GM19463 (cell line): Measurements from ENCODE around the gene CDH20.
"Not testable (repeated sequence)": the region's sequence is repeated elsewhere in the genome, so short reads cannot be mapped to it uniquely, and the experiment has no call there.

Experiments used
- ATAC-seq: cut with Tn5 transposase; IDR thresholded peaks from one replicate; pipeline ENCODE4 v1.9.1; 2021; ENCODE audit warnings: mild to moderate bottlenecking, moderate library complexity; ENCODE audit not compliant: unreplicated experiment

Gene CDH20

GRCh38 chr18:61340148-61340547 is 6.9 kb downstream of the CDH20 start:
- no peak for ATAC-seq

DNA sequence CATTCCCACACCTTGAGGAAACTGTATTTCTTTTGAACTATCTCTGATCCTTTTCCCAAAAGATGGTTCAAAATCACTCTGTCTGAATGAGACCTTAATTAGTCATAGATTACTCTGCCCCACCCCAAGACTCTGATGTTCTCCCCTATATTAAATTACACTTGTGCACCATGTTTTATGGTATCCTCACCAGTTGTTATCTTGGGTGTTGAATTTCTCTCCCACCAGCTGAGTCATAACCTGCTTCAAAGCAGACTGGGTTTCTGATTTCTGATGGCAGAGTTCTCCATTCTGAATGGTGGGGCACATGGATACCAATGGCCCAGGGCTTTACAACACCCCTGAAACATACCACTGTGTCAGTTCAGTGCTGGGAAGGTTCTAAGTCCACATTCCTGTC is 15.0 kb downstream of the CDH20 start:
- no peak for ATAC-seq

- no peak for ATAC-seq
Observed at GRCh38 chr18:61350578-61350977, 17.3 kb downstream of the CDH20 start.

GRCh38 chr18:61352059-61352458 is 18.8 kb downstream of the CDH20 start:
- no peak for ATAC-seq

DNA sequence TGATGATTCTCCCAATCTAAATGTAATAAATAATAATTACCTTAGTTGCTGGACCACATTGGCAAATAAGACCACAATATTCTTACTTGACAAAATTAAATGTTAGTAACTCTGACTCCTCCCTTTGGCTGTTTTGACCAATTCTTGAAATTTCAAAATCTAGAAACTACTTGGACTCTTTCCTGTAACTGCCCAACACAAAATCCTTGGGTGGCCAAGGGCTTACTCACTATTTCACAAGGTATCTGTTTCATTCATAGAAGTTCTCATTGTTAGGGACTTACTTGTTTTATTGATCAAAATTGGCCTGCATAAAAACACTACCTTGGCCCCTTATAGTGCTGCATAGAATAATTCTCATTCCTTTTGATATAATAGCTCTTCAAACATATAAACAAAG is 19.4 kb downstream of the CDH20 start:
- no peak for ATAC-seq

DNA sequence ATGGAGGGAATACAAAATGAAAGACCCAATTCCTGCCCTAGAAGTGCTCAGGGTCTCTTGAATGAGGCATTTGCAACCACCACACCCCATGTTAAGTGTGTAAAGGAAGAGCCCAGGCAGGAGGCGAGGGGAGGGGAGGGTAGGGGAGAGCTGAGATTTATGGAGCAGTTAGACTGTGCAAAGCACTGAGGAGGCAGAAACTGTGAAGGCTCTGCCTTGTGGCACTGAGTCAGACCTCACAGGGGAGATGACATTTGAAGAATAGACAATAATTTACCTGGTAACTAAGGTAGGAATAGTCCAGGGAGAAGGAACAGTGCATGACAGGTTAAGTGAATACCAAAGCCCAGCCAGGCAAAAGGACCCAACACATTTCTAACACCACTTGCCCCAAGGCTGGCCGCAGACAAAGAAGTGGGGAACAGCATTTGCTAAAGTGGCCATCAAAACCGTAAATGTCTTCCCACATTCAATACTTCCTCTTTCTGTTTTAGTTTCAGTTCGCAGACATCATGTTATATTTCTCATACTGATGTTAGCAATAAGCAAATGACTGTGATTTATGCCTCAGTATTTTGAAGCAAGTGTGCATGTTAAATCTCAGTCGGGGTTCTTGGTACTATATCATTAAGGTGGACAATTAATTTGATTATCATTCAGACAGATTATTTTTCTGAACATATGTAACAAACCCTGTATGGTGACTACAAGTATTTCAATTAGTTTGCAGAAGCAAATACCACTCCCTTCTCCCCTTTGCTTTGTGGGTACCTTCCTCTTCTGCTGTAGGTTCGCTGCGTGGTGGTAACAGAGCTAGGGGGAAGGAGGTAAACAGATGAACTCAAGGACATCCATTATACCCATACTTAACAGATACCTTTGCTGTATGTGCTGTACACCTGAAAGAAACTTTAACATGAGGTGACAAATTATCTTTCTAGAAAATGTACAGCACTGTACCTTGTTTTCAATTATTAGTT is 27.5 kb downstream of the CDH20 start:
- peak; percentile 95 for ATAC-seq

GRCh38 chr18:61362511-61362910 is 29.3 kb downstream of the CDH20 start:
- ATAC-seq = no peak

DNA sequence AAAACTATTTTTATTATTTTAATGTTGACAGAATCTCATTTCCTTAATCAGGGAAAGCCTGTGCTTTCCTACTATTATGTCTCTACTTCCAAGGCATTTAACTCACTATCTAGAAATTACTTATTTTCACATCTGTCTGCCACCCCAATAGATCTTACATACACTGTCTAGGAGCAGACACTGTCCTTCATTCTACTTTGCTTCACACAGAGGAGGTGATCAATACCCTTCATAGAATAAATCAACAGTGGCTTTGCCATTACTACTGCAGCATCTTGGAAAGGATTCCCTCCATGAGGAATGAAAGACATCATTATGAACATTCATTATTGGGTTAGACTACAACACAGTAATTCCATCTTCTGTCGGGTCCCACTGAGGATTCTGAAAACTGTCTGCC is 31.7 kb downstream of the CDH20 start:
- ATAC-seq = no peak

DNA sequence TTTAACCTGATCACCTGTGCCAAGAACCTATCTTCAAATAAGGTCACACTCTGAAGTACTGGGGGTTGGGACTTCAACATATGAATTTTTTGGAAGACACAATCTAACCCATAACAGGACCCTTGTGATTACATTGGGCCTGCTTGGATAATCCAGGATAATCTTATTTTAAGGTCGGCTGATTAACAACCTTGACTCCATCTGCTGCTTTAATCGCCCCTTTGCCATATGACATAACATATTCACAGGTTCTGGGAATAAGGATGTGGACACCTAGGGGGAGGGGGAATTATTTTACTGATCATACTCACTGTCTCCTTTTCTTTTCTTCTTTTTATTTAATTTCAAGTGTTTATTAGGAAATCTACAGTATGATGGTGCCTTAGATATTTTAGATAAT is 34.8 kb downstream of the CDH20 start:
- no peak for ATAC-seq

- ATAC-seq = not testable (repeated sequence)
Observed at GRCh38 chr18:61369671-61370070, 36.4 kb downstream of the CDH20 start.

GRCh38 chr18:61371111-61371510 is 37.9 kb downstream of the CDH20 start:
- ATAC-seq = no peak

GRCh38 chr18:61379827-61380226 is 46.6 kb downstream of the CDH20 start:
- no peak for ATAC-seq

GRCh38 chr18:61388010-61388409 is 54.8 kb downstream of the CDH20 start:
- ATAC-seq = no peak

DNA sequence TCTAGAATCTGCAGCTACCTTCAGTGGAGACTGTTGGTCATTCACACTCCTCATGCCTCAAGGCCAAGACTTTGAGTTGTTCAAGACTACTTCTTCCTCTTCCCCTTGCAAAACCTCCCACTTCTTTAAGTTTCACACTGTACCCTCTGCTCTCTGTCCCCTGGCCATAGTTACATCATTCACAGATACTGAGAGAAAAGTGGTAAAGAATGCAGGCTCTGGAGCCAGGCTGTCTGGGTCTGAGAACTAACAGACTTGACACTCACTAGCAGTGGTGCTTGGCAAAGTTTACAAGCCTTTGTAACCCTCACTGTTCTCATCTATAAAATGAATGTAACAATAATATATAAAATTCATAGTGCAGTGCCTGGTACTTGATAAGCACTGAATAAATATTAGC is 61.8 kb downstream of the CDH20 start:
- no peak for ATAC-seq

DNA sequence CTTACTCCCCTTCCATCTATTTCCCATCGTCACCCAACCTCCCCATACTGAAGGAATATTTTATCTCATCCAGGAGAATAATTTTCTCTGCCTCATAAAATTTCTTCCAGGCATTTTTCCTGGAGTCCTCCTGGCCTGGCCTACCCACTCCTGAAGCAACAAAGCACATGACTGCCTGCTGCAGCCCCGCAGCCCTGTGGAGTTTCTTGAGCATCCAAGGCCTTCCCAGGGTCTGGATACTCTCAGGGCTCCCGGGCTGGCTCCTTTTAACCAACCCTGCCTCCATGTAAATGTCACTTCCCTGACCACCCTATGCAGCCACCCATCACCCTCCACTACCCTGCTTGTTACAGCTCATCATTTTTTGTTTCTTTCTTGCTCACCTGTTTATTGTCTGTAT is 64.0 kb downstream of the CDH20 start:
- ATAC-seq = no peak

DNA sequence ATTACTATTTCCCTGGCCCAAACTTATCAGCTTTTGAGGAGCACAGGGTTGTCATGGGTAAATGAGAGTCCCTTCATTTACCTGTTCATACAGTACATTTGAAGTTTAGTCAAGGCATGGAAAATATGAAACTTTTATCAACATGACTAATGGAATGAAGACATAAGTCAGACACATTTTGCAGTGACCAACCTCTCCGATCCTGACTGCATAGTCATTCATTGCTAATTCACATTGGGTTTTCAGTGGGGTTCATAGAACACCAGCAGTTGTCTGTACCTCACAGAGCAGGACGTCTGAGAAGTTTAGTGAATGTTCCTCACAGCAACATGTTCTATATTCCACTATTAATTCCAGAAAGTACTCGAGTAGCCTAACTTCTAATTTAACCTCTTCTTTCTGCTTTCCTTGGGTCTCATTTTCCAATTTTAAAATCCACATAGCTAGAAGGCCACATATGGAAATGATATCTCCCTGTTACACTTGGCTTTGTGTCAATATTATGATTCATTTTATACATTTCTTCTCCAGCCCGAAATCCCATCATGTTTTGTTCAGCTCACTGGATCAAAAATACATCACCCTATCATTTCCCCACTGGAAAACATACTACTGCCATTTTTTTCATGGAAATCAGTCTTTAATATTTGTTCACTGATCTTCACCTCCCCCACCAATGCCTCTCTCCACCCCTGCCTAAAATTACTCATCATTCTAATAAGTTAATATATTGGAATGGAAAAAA is 65.9 kb downstream of the CDH20 start:
- no peak for ATAC-seq

GRCh38 chr18:61400016-61400635 is 66.9 kb downstream of the CDH20 start:
- ATAC-seq = no peak

DNA sequence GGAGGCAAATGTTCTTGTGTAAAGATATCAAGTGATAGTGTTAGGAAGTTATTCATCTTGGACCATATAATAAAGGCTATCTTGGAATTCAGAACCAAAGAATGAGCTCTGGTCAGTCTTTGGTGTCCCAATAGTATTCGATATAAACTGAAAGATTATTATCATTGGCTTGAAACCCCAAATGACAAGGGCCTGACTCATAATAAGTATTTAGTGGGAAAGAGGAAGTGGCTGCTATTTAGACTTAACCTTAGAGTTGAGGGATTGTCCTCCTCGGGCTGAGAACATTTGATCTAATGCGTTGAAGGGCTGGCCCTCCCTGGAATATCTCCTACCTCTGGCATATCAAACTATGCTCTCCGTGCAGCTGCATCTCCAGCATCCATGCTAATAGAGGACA is 67.5 kb downstream of the CDH20 start:
- ATAC-seq = no peak

- ATAC-seq = no peak
Observed at GRCh38 chr18:61402726-61403125, 69.5 kb downstream of the CDH20 start.

DNA sequence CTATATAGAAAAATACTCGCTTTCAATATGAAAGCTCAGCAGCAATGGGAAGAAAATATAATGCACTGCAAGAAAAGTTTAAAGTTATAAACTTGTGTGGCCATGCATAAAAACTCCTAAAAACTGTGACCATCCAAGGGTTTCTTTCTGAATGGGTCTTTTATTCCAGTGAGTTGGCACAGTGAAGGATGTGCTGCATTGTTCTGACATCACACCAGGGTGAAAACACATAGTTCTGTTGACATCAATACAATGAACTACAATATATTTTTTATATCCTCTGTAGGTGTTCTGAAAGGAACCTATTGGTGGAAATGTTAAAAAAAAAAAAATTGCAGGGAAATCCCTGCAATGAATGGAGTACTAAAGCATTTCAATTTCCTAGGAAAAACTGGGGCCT is 80.2 kb downstream of the CDH20 start:
- no peak for ATAC-seq

DNA sequence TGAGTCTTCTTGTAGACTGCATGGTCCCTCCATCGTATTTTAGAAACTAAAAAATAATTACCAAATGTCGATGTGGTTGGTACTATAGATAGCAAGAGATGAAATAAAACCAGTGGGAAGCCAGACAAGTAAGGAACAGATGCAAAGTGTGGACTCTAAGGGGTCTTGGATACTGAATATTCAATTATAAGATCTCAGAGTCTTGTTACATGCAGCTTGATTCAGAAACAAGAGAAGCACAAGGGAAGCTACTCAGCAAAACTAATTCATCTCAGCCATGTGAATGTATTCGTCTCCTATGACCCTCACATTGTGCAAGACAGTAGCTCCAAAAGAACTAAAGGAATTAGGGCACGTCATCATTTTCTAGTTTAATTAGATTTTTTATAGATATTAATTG is 80.9 kb downstream of the CDH20 start:
- ATAC-seq = no peak

- no peak for ATAC-seq
Observed at GRCh38 chr18:61419763-61420162, 86.5 kb downstream of the CDH20 start.
